IMR-90 (cell line): ENCODE data around the gene NAB2. TPM values are rescaled to one million over a fixed set of nuclear protein-coding genes. Genes with fewer than 3 reads are reported as not detected.
A peak's percentile ranks its signal among the peaks of the same experiment; 100 is the strongest.

Experiments
- ATAC-seq: fragments of 200-7000 bp; cut with Tn5 transposase; 2 replicates; pipeline ENCODE4 v1.9.1; 2020; ENCODE audit warnings: low read depth, mild to moderate bottlenecking, moderate library complexity
- BruUV-seq: library from RNA; stranded (reverse); fragments of 400-500 nt; replicated peaks from 2 replicates; lab custom pipeline; 2021; lab: Mats Ljungman, UMichigan
- CTCF ChIA-PET: fragments of 300-600 bp; formaldehyde crosslinking; extraction: SDS; loops from one replicate; lab custom pipeline; 2021; ENCODE audit warnings: antibody characterized with exemption; lab: Yijun Ruan, JAX
- POLR2A ChIA-PET: fragments of 300-600 bp; sonication (Branson Sonifier 250); formaldehyde crosslinking; loops from one replicate; lab custom pipeline; 2022; ENCODE audit warnings: antibody characterized with exemption; ENCODE audit not compliant: unreplicated experiment; lab: Charles Lee
- DNase-seq: peaks from one replicate; pipeline ENCODE4 v3.0.0; 2013
- H2AFZ ChIP-seq: replicated peaks from 2 replicates; pipeline ENCODE3; 2013; ENCODE audit warnings: low read length, mild to moderate bottlenecking; ENCODE audit not compliant: poor library complexity
- H2AK5ac ChIP-seq: 2 replicates; pipeline ENCODE4 v1.6.1; 2013; ENCODE audit warnings: low read depth, low read length, inconsistent platforms
- H2AK9ac ChIP-seq: replicated peaks from 2 replicates; pipeline ENCODE3; 2013; ENCODE audit warnings: mild to moderate bottlenecking, low read depth, low read length, moderate library complexity; ENCODE audit not compliant: poor library complexity
- H2BK120ac ChIP-seq: 2 replicates; pipeline ENCODE4 v1.6.1; 2013; ENCODE audit warnings: low read depth, low read length, inconsistent platforms
- H2BK15ac ChIP-seq: 3 replicates; pipeline ENCODE4 v1.6.1; 2013; ENCODE audit warnings: low read depth, low read length, inconsistent platforms
- H2BK20ac ChIP-seq: 2 replicates; pipeline ENCODE4 v1.6.1; 2013; ENCODE audit warnings: low read depth, mild to moderate bottlenecking, inconsistent platforms, low read length, moderate library complexity
- H2BK5ac ChIP-seq: 2 replicates; pipeline ENCODE4 v1.6.1; 2013; ENCODE audit warnings: mild to moderate bottlenecking, low read depth, low read length, inconsistent platforms; ENCODE audit not compliant: poor library complexity, severe bottlenecking
- H3K14ac ChIP-seq: replicated peaks from 2 replicates; pipeline ENCODE4 v1.6.1; 2013; ENCODE audit warnings: low read depth, low read length, inconsistent platforms
- H3K18ac ChIP-seq: 2 replicates; pipeline ENCODE4 v1.6.1; 2013; ENCODE audit warnings: low read depth, low read length, control low read depth
- H3K23ac ChIP-seq: 2 replicates; pipeline ENCODE4 v1.6.1; 2013; ENCODE audit warnings: low read depth, low read length, inconsistent platforms
- H3K27ac ChIP-seq: 2 replicates; pipeline ENCODE4 v1.5.1; 2013; ENCODE audit warnings: mild to moderate bottlenecking, control low read depth, low read length; ENCODE audit not compliant: insufficient read depth
- H3K27me3 ChIP-seq: 2 replicates; pipeline ENCODE4 v1.6.1; 2013; ENCODE audit warnings: low read length; ENCODE audit not compliant: control insufficient read depth, insufficient read depth
- H3K36me3 ChIP-seq: 2 replicates; pipeline ENCODE4 v1.6.1; 2013; ENCODE audit warnings: low read length, mixed read lengths; ENCODE audit not compliant: control insufficient read depth, insufficient read depth
- H3K4ac ChIP-seq: 2 replicates; pipeline ENCODE4 v1.6.1; 2013; ENCODE audit warnings: low read depth, low read length, inconsistent platforms
- H3K4me1 ChIP-seq: 2 replicates; pipeline ENCODE4 v1.6.1; 2013; ENCODE audit warnings: low read length, mixed read lengths; ENCODE audit not compliant: control insufficient read depth, insufficient read depth
- H3K4me2 ChIP-seq: 2 replicates; pipeline ENCODE4 v1.6.1; 2013; ENCODE audit warnings: low read depth, mild to moderate bottlenecking, control low read depth, low read length, moderate library complexity
- H3K4me3 ChIP-seq: 2 replicates; pipeline ENCODE4 v1.5.1; 2013; ENCODE audit warnings: low read depth, mild to moderate bottlenecking, control low read depth, low read length, moderate library complexity; ENCODE audit not compliant: insufficient read depth
- H3K56ac ChIP-seq: 2 replicates; pipeline ENCODE4 v1.6.1; 2013; ENCODE audit warnings: low read length, inconsistent platforms; ENCODE audit not compliant: insufficient read depth; ENCODE audit errors: extremely low read depth
- H3K79me1 ChIP-seq, 2 experiments: 2 replicates each; pipeline ENCODE4 v1.6.1; 2013; ENCODE audit warnings: low read length in 2 of 2, inconsistent platforms in 1 of 2, low read depth in 1 of 2
- H3K9ac ChIP-seq: 2 replicates; pipeline ENCODE4 v1.6.1; 2013; ENCODE audit warnings: low read depth, low read length, control low read depth
- H3K9me1 ChIP-seq: 2 replicates; pipeline ENCODE4 v1.6.1; 2013; ENCODE audit warnings: low read length, inconsistent platforms; ENCODE audit not compliant: insufficient read depth
- H3K9me3 ChIP-seq: 2 replicates; pipeline ENCODE4 v1.6.1; 2013; ENCODE audit warnings: low read length; ENCODE audit not compliant: control insufficient read depth, insufficient read depth
- H4K20me1 ChIP-seq: 2 replicates; pipeline ENCODE4 v1.6.1; 2013; ENCODE audit warnings: low read length, inconsistent platforms; ENCODE audit not compliant: insufficient read depth
- H4K5ac ChIP-seq: 2 replicates; pipeline ENCODE4 v1.6.1; 2013; ENCODE audit warnings: mild to moderate bottlenecking, low read depth, low read length, control low read depth
- H4K8ac ChIP-seq, 2 experiments: 2 replicates each; pipeline ENCODE4 v1.6.1; 2013; ENCODE audit warnings: low read depth in 2 of 2, low read length in 2 of 2, control low read depth in 1 of 2, inconsistent platforms in 1 of 2
- H4K91ac ChIP-seq: 2 replicates; pipeline ENCODE4 v1.6.1; 2013; ENCODE audit warnings: low read depth, low read length, inconsistent platforms; ENCODE audit not compliant: insufficient read depth
- CHD1 ChIP-seq: IDR thresholded peaks from 2 replicates; pipeline ENCODE4 v1.6.1; 2012; ENCODE audit warnings: low read depth, low read length, improper control_type of control experiment
- FOS ChIP-seq: fragments of 150-350 bp; IDR thresholded peaks from 2 replicates; pipeline ENCODE4 v1.6.1; 2016; ENCODE audit warnings: low read depth, low read length
- MAFK ChIP-seq: IDR thresholded peaks from 2 replicates; pipeline ENCODE4 v1.6.1; 2012; ENCODE audit warnings: low read depth, low read length, improper control_type of control experiment
- MXI1 ChIP-seq: IDR thresholded peaks from 2 replicates; pipeline ENCODE4 v1.6.1; 2012; ENCODE audit warnings: low read depth, mild to moderate bottlenecking, low read length, moderate library complexity, borderline replicate concordance
- POLR2A ChIP-seq: IDR thresholded peaks from 2 replicates; pipeline ENCODE4 v1.6.1; 2012; ENCODE audit warnings: mild to moderate bottlenecking, low read depth, low read length
- RAD21 ChIP-seq: IDR thresholded peaks from 2 replicates; pipeline ENCODE4 v1.6.1; 2012; ENCODE audit warnings: low read length, improper control_type of control experiment
- RCOR1 ChIP-seq: IDR thresholded peaks from 2 replicates; pipeline ENCODE4 v1.6.1; 2012; ENCODE audit warnings: mild to moderate bottlenecking, low read length, improper control_type of control experiment; ENCODE audit not compliant: insufficient replicate concordance
- WGBS, 2 experiments: methylation state at CpG; one replicate each; pipeline versions ENCODE4 v1.1.5 to v1.1.7; 2013; ENCODE audit warnings: missing lambda C conversion rate in 2 of 2; ENCODE audit not compliant: insufficient read length in 1 of 2; ENCODE audit errors: extremely low coverage in 2 of 2; 5-methylcytosine and 5-hydroxymethylcytosine counted together
- dilution Hi-C: fragments of 300-500 bp; cut with HindIII; formaldehyde crosslinking; loops from one replicate; pipeline ENCODE4 v1.14.3; 2018; ENCODE audit warnings: low sequenced_read_pairs; ENCODE audit not compliant: unreplicated experiment
- in situ Hi-C: fragments of 300-500 bp; cut with MboI; formaldehyde crosslinking; loops from 3 replicates; pipeline ENCODE4 v1.14.3; 2019; ENCODE audit warnings: low sequenced_read_pairs, inconsistent platforms, mixed read lengths
- intact Hi-C: fragments of 100-400 bp; cut with micrococcal nuclease; formaldehyde crosslinking; loops from 2 replicates; pipeline ENCODE4 v1.10.0; 2022
- polyA plus RNA-seq, 3 experiments: library from polyadenylated mRNA; depleted of rRNA; stranded (reverse); fragments of >200 nt; gene quantifications; 2 replicates each; pipeline ENCODE4 v1.2.3, GENCODE V29; 2012; ENCODE audit warnings: low replicate concordance in 1 of 3
- total RNA-seq: library from RNA; depleted of rRNA; stranded (reverse); fragments of >200 nt; gene quantifications from 2 replicates; pipeline ENCODE4 v1.2.3, GENCODE V29; 2012
- TF ChIP-seq, protein P1 (sequence below): fragments of 150-350 bp; IDR thresholded peaks from 2 replicates; pipeline ENCODE4 v1.6.1; 2016; ENCODE audit warnings: low read depth, mild to moderate bottlenecking, low read length, moderate library complexity, borderline replicate concordance

The NAB2 gene
- total and polyA plus RNA-seq, 2 of the 4 experiments (the other 2 are of a cell fraction) = 65.1 to 68.8 TPM

DNA sequence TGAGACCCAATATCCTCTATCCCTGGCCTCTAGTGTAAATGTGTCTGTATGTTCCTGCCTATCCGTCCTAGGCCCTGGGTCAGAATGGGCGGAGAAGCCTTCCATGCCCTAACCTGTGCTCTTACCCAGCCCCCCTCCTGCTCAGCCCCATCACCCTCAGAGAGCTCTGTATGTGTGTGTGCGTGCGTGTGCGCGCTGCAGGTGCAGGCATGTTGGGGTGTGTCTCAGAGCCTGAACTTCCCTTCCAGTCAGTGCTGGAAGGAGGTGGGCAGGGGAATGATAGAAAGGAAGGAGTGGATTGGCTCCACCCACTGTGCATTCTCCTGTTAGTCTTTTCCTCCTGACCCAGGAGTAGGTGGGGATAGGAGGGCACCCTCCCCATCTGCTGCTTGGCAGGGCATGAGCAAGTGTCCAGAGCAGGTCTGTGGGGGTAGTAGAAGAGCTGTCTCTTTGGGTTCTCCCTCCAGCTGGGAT lies 7.2 kb downstream of the NAB2 start:
- Histone ChIP-seq H2AK9ac (peak overlapping the region; percentile 82), H4K5ac (no peak overlapping the region; the same call in 1 of the 2 replicates), H2BK5ac (peak overlapping the region; percentile 80), H2BK120ac (peak overlapping the region; percentile 57; the same call in 1 of the 2 replicates), H2AK5ac (peak overlapping the region; percentile 77; the same call in 1 of the 2 replicates), H3K9me1 (peaks cover 8% of the 10 kb centered on the region; the same call in 1 of the 2 replicates), H3K36me3 (peaks cover 77% of the 10 kb centered on the region), H3K4ac (peak overlapping the region; percentile 43), H3K27ac (peak overlapping the region; percentile 23; the same call in 1 of the 2 replicates), H3K79me1 (peaks cover 13 to 62% of the 10 kb centered on the region in 2 experiments), H3K4me1 (peaks cover 37% of the 10 kb centered on the region), H2BK20ac (0 out of 2 replicates have a peak overlapping the region, but pooled peaks have one; percentile 18), H3K14ac (no peak overlapping the region), H3K4me2 (no peak overlapping the region), H3K27me3 (no peaks in the 10 kb centered on the region), H2BK15ac (no peak overlapping the region), H4K20me1 (peaks cover 48% of the 10 kb centered on the region), H3K4me3 (no peak overlapping the region), H3K9me3 (no peaks in the 10 kb centered on the region), H4K91ac (no peak overlapping the region), H4K8ac (peak overlapping the region; percentile 22 to 38; a peak in 3 of 4 replicates), H3K9ac (no peak overlapping the region), H3K23ac (no peak overlapping the region), H3K56ac (no peak overlapping the region), H3K18ac (no peak overlapping the region), H2AFZ (no peak overlapping the region)
- ATAC-seq (peak; percentile 1; the same call in 1 of the 2 replicates), DNase-seq (no peak)
- WGBS, 2 experiments = no CpG with 5 or more reads among the region's 6 CpGs
- ChIA-PET POLR2A (interaction anchor here (0.6 to 2.1 kb wide), 3 partner anchors 15 to 521 kb away, joined by 3 to 6 read pairs (median 5); partner anchors contain the start of gene STAT6), CTCF (interaction anchor here (0.5 kb wide), 1 partner anchor 16 kb away, joined by 3 read pairs; no protein-coding TSS in a partner anchor)
- in situ Hi-C loops (no loop called here), intact Hi-C loops (no loop called here), dilution Hi-C loops (no loop called here)
- TF ChIP-seq CHD1 (no peak), FOS (no peak), RAD21 (no peak), POLR2A (peak; percentile 9; the same call in 1 of the 2 replicates), MXI1 (no peak), RCOR1 (no peak), MAFK (no peak)
- TF ChIP-seq, protein P1, sequence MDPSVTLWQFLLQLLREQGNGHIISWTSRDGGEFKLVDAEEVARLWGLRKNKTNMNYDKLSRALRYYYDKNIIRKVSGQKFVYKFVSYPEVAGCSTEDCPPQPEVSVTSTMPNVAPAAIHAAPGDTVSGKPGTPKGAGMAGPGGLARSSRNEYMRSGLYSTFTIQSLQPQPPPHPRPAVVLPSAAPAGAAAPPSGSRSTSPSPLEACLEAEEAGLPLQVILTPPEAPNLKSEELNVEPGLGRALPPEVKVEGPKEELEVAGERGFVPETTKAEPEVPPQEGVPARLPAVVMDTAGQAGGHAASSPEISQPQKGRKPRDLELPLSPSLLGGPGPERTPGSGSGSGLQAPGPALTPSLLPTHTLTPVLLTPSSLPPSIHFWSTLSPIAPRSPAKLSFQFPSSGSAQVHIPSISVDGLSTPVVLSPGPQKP = no peak
- BruUV-seq = TSS peak; percentile 86
